ENCODE results near the gene CDH16.
"Not testable (repeated sequence)": the region's sequence is repeated elsewhere in the genome, so short reads cannot be mapped to it uniquely, and the experiment has no call there.

- TF ChIP-seq CTCF, POLR2A (IDR thresholded peaks at IDR 0.05): not testable (repeated sequence)
These were observed 37.4 kb upstream of the CDH16 start for GRCh38 chr16:66956154-66956457.

Data from heart left ventricle (tissue), 13 donors.